Measurements from ENCODE around the gene MDGA2. TPM values are rescaled to one million over a fixed set of nuclear protein-coding genes. Genes with fewer than 3 reads are reported as not detected.

MDGA2 gene
- total RNA-seq, 5 donors from 2014 or later (not counting 1 experiment from before 2014, with no cell fraction given): not detected

GRCh38 chr14:47691829-47692228, 16.4 kb upstream of the MDGA2 start:
- Mint-ChIP-seq H3K27me3 (no peaks in the 10 kb centered on the region), H3K36me3 (no peaks in the 10 kb centered on the region), H3K9me3 (peaks cover 15 to 21% (median 16%) of the 10 kb centered on the region in 3 donors), H3K4me3 (no peak overlapping the region), H3K4me1 (no peaks in the 10 kb centered on the region), H3K27ac (no peak overlapping the region)
- H3K4me3 ChIP-seq (ENCODE audit: control insufficient read depth in 1 of 2, extremely low read depth in 1 of 2, low read length in 1 of 2): no peak overlapping the region
- no peak overlapping the region for H3K27ac ChIP-seq (ENCODE audit: low read length)
- no peaks in the 10 kb centered on the region for H3K27me3 ChIP-seq (replicated peaks in 1 of 2; ENCODE audit: control insufficient read depth in 2 of 2, extremely low read depth in 1 of 2, insufficient read depth in 2 of 2, low read length in 1 of 2)
- H3K36me3 ChIP-seq (ENCODE audit: control insufficient read depth in 2 of 2, extremely low read depth in 1 of 2, insufficient read depth in 1 of 2, low read length in 1 of 2): no peaks in the 10 kb centered on the region
- CTCF ChIA-PET: no interaction called here
- no peaks in the 10 kb centered on the region for H3K4me1 ChIP-seq (ENCODE audit: control insufficient read depth in 1 of 2, extremely low read depth in 1 of 2, insufficient read depth in 2 of 2, low read length in 2 of 2)
- POLR2A ChIA-PET: no interaction called here
- DNase-seq: no peak
- no peaks in the 10 kb centered on the region for H3K9me3 ChIP-seq
- no peak for ATAC-seq (replicated peaks in 1 of 4)

- Histone ChIP-seq H3K4me1 (ENCODE audit: control insufficient read depth in 1 of 2, extremely low read depth in 1 of 2, insufficient read depth in 2 of 2, low read length in 2 of 2) (no peaks in the 10 kb centered on the region), H3K9me3 (no peaks in the 10 kb centered on the region), H3K4me3 (ENCODE audit: control insufficient read depth in 1 of 2, extremely low read depth in 1 of 2, low read length in 1 of 2) (no peak overlapping the region), H3K36me3 (ENCODE audit: control insufficient read depth in 2 of 2, extremely low read depth in 1 of 2, insufficient read depth in 1 of 2, low read length in 1 of 2) (no peaks in the 10 kb centered on the region), H3K27me3 (replicated peaks in 1 of 2; ENCODE audit: control insufficient read depth in 2 of 2, extremely low read depth in 1 of 2, insufficient read depth in 2 of 2, low read length in 1 of 2) (peaks cover 14 to 21% of the 10 kb centered on the region in 2 experiments), H3K27ac (ENCODE audit: low read length) (no peak overlapping the region)
- Mint-ChIP-seq H3K27ac (no peak overlapping the region), H3K36me3 (no peaks in the 10 kb centered on the region), H3K9me3 (no peaks in the 10 kb centered on the region), H3K4me3 (no peak overlapping the region), H3K27me3 (peaks cover 16 to 18% of the 10 kb centered on the region in 2 donors), H3K4me1 (peaks cover 0 to 2% (median 0%) of the 10 kb centered on the region in 3 donors)
- no peak for DNase-seq
- ChIA-PET POLR2A (no interaction called here), CTCF (no interaction called here)
- no peak for ATAC-seq (replicated peaks in 1 of 4)
- 33% methylated on average over 1 of the region's 1 CpG for WGBS (ENCODE audit: insufficient coverage)
These were observed 3.6 kb upstream of the MDGA2 start for GRCh38 chr14:47678993-47679392.

GRCh38 chr14:47678157-47678556, 2.8 kb upstream of the MDGA2 start:
- no peak for DNase-seq
- no peak overlapping the region for H3K27ac ChIP-seq (ENCODE audit: low read length)
- CTCF ChIA-PET: no interaction called here
- H3K4me3 ChIP-seq (ENCODE audit: control insufficient read depth in 1 of 2, extremely low read depth in 1 of 2, low read length in 1 of 2): no peak overlapping the region
- no peaks in the 10 kb centered on the region for H3K4me1 ChIP-seq (ENCODE audit: control insufficient read depth in 1 of 2, extremely low read depth in 1 of 2, insufficient read depth in 2 of 2, low read length in 2 of 2)
- Mint-ChIP-seq H3K27me3 (peaks cover 21 to 25% of the 10 kb centered on the region in 2 donors), H3K27ac (no peak overlapping the region), H3K4me3 (no peak overlapping the region), H3K9me3 (no peaks in the 10 kb centered on the region), H3K4me1 (peaks cover 0 to 4% (median 0%) of the 10 kb centered on the region in 3 donors), H3K36me3 (no peaks in the 10 kb centered on the region)
- WGBS (ENCODE audit: insufficient coverage): no CpG with 5 or more reads among the region's 2 CpGs
- H3K27me3 ChIP-seq (replicated peaks in 1 of 2; ENCODE audit: control insufficient read depth in 2 of 2, extremely low read depth in 1 of 2, insufficient read depth in 2 of 2, low read length in 1 of 2): peaks cover 16 to 29% of the 10 kb centered on the region in 2 experiments
- POLR2A ChIA-PET: no interaction called here
- ATAC-seq (replicated peaks in 1 of 4): no peak
- H3K9me3 ChIP-seq: no peaks in the 10 kb centered on the region
- no peaks in the 10 kb centered on the region for H3K36me3 ChIP-seq (ENCODE audit: control insufficient read depth in 2 of 2, extremely low read depth in 1 of 2, insufficient read depth in 1 of 2, low read length in 1 of 2)

- H3K4me3 ChIP-seq (ENCODE audit: control insufficient read depth in 1 of 2, extremely low read depth in 1 of 2, low read length in 1 of 2): no peak overlapping the region
- 2% methylated on average over 14 of the region's 15 CpGs for WGBS (ENCODE audit: insufficient coverage)
- H3K4me1 ChIP-seq (ENCODE audit: control insufficient read depth in 1 of 2, extremely low read depth in 1 of 2, insufficient read depth in 2 of 2, low read length in 2 of 2): no peaks in the 10 kb centered on the region
- Mint-ChIP-seq H3K27me3 (peaks cover 26 to 36% of the 10 kb centered on the region in 2 donors), H3K36me3 (no peaks in the 10 kb centered on the region), H3K4me1 (peaks cover 0 to 4% (median 0%) of the 10 kb centered on the region in 3 donors), H3K27ac (no peak overlapping the region), H3K4me3 (no peak overlapping the region), H3K9me3 (peaks cover 0 to 3% (median 0%) of the 10 kb centered on the region in 3 donors)
- no peaks in the 10 kb centered on the region for H3K9me3 ChIP-seq
- peaks cover 16 to 34% of the 10 kb centered on the region in 2 experiments for H3K27me3 ChIP-seq (replicated peaks in 1 of 2; ENCODE audit: control insufficient read depth in 2 of 2, extremely low read depth in 1 of 2, insufficient read depth in 2 of 2, low read length in 1 of 2)
- CTCF ChIA-PET: no interaction called here
- no peaks in the 10 kb centered on the region for H3K36me3 ChIP-seq (ENCODE audit: control insufficient read depth in 2 of 2, extremely low read depth in 1 of 2, insufficient read depth in 1 of 2, low read length in 1 of 2)
- ATAC-seq (replicated peaks in 1 of 4) (no peak), DNase-seq (no peak)
- POLR2A ChIA-PET: no interaction called here
- H3K27ac ChIP-seq (ENCODE audit: low read length): no peak overlapping the region
These were observed 861 bp upstream of the MDGA2 start for GRCh38 chr14:47676315-47676617.

GRCh38 chr14:47674543-47675465, 601 bp downstream of the MDGA2 start:
- Histone ChIP-seq H3K27ac (ENCODE audit: low read length) (no peak overlapping the region), H3K9me3 (no peaks in the 10 kb centered on the region), H3K4me1 (ENCODE audit: control insufficient read depth in 1 of 2, extremely low read depth in 1 of 2, insufficient read depth in 2 of 2, low read length in 2 of 2) (no peaks in the 10 kb centered on the region), H3K27me3 (replicated peaks in 1 of 2; ENCODE audit: control insufficient read depth in 2 of 2, extremely low read depth in 1 of 2, insufficient read depth in 2 of 2, low read length in 1 of 2) (peaks cover 16 to 34% of the 10 kb centered on the region in 2 experiments), H3K4me3 (ENCODE audit: control insufficient read depth in 1 of 2, extremely low read depth in 1 of 2, low read length in 1 of 2) (no peak overlapping the region), H3K36me3 (ENCODE audit: control insufficient read depth in 2 of 2, extremely low read depth in 1 of 2, insufficient read depth in 1 of 2, low read length in 1 of 2) (no peaks in the 10 kb centered on the region)
- ChIA-PET POLR2A (no interaction called here), CTCF (no interaction called here)
- Mint-ChIP-seq H3K27ac (no peak overlapping the region), H3K4me3 (no peak overlapping the region), H3K9me3 (peaks cover 0 to 3% (median 0%) of the 10 kb centered on the region in 3 donors), H3K4me1 (peaks cover 0 to 4% (median 0%) of the 10 kb centered on the region in 3 donors), H3K36me3 (no peaks in the 10 kb centered on the region), H3K27me3 (peaks cover 29 to 36% of the 10 kb centered on the region in 2 donors)
- ATAC-seq (replicated peaks in 1 of 4) (no peak), DNase-seq (no peak)
- 4% methylated on average over 51 of the region's 81 CpGs for WGBS (ENCODE audit: insufficient coverage)

GRCh38 chr14:47674148-47674542, 1.3 kb downstream of the MDGA2 start:
- DNase-seq (no peak), ATAC-seq (replicated peaks in 1 of 4) (no peak)
- H3K27me3 ChIP-seq (replicated peaks in 1 of 2; ENCODE audit: control insufficient read depth in 2 of 2, extremely low read depth in 1 of 2, insufficient read depth in 2 of 2, low read length in 1 of 2): peaks cover 16 to 34% of the 10 kb centered on the region in 2 experiments
- no peak overlapping the region for H3K4me3 Mint-ChIP-seq
- H3K4me3 ChIP-seq (ENCODE audit: control insufficient read depth in 1 of 2, extremely low read depth in 1 of 2, low read length in 1 of 2): no peak overlapping the region
- H3K9me3 ChIP-seq: no peaks in the 10 kb centered on the region
- no peaks in the 10 kb centered on the region for H3K4me1 ChIP-seq (ENCODE audit: control insufficient read depth in 1 of 2, extremely low read depth in 1 of 2, insufficient read depth in 2 of 2, low read length in 2 of 2)
- ChIA-PET POLR2A (no interaction called here), CTCF (no interaction called here)
- H3K36me3 Mint-ChIP-seq: no peaks in the 10 kb centered on the region
- no peaks in the 10 kb centered on the region for H3K36me3 ChIP-seq (ENCODE audit: control insufficient read depth in 2 of 2, extremely low read depth in 1 of 2, insufficient read depth in 1 of 2, low read length in 1 of 2)
- H3K27me3 Mint-ChIP-seq: peaks cover 30 to 36% of the 10 kb centered on the region in 2 donors
- no peak overlapping the region for H3K27ac ChIP-seq (ENCODE audit: low read length)
- H3K4me1 Mint-ChIP-seq: peaks cover 0 to 4% (median 0%) of the 10 kb centered on the region in 3 donors
- H3K9me3 Mint-ChIP-seq: peaks cover 0 to 3% (median 0%) of the 10 kb centered on the region in 3 donors
- no peak overlapping the region for H3K27ac Mint-ChIP-seq
- WGBS (ENCODE audit: insufficient coverage): 10% methylated on average over 34 of the region's 36 CpGs
